Cardiac muscle cell (in vitro differentiated cells and primary cell): Measurements from ENCODE around the gene OTOG. TPM values are rescaled to one million over a fixed set of nuclear protein-coding genes. Genes with fewer than 3 reads are reported as not detected.

Source experiments
- DNase-seq, 2 donors: peaks; one replicate each; pipeline versions ENCODE4 v3.0.0 to v3.0.0-alpha.2; 2010 to 2017; ENCODE audit warnings: low read depth in 1 of 2, low spot score in 1 of 2
- H3K27ac ChIP-seq: fragments of 200-600 bp; sonication (generic); 2 replicates; pipeline ENCODE4 v1.5.1; 2016
- H3K27me3 ChIP-seq: fragments of 200-600 bp; sonication (generic); 2 replicates; pipeline ENCODE4 v1.6.0; 2016; ENCODE audit warnings: control low read depth
- H3K36me3 ChIP-seq: fragments of 200-600 bp; sonication (generic); 2 replicates; pipeline ENCODE4 v1.5.1; 2016; ENCODE audit warnings: control low read depth
- H3K4me1 ChIP-seq: fragments of 200-600 bp; sonication (generic); 2 replicates; pipeline ENCODE4 v1.8.1; 2017; ENCODE audit warnings: low read depth, mild to moderate bottlenecking, mixed run types
- H3K4me3 ChIP-seq: fragments of 200-600 bp; sonication (generic); 2 replicates; pipeline ENCODE4 v1.5.1; 2016; ENCODE audit warnings: mild to moderate bottlenecking
- H3K9me3 ChIP-seq: fragments of 200-600 bp; sonication (generic); 2 replicates; pipeline ENCODE4 v1.5.1; 2017; ENCODE audit warnings: low read depth, mild to moderate bottlenecking, control low read depth
- polyA plus RNA-seq: library from polyadenylated mRNA; unstranded; fragments of >200 nt; fragmentation: Nextera tagmentation; extraction: Ambion mirVana; gene quantifications from 2 replicates; pipeline ENCODE4 v1.2.1, GENCODE V29; 2016
- total RNA-seq: library from RNA; depleted of rRNA; stranded (reverse); fragments of >200 nt; gene quantifications from 2 replicates; pipeline ENCODE4 v1.2.3, GENCODE V29; 2016
- TF ChIP-seq, protein P1 (sequence below): IDR thresholded peaks from 2 replicates; pipeline ENCODE4 v1.5.1; 2012; ENCODE audit warnings: low read depth, mild to moderate bottlenecking, low read length

Gene OTOG, protein sequence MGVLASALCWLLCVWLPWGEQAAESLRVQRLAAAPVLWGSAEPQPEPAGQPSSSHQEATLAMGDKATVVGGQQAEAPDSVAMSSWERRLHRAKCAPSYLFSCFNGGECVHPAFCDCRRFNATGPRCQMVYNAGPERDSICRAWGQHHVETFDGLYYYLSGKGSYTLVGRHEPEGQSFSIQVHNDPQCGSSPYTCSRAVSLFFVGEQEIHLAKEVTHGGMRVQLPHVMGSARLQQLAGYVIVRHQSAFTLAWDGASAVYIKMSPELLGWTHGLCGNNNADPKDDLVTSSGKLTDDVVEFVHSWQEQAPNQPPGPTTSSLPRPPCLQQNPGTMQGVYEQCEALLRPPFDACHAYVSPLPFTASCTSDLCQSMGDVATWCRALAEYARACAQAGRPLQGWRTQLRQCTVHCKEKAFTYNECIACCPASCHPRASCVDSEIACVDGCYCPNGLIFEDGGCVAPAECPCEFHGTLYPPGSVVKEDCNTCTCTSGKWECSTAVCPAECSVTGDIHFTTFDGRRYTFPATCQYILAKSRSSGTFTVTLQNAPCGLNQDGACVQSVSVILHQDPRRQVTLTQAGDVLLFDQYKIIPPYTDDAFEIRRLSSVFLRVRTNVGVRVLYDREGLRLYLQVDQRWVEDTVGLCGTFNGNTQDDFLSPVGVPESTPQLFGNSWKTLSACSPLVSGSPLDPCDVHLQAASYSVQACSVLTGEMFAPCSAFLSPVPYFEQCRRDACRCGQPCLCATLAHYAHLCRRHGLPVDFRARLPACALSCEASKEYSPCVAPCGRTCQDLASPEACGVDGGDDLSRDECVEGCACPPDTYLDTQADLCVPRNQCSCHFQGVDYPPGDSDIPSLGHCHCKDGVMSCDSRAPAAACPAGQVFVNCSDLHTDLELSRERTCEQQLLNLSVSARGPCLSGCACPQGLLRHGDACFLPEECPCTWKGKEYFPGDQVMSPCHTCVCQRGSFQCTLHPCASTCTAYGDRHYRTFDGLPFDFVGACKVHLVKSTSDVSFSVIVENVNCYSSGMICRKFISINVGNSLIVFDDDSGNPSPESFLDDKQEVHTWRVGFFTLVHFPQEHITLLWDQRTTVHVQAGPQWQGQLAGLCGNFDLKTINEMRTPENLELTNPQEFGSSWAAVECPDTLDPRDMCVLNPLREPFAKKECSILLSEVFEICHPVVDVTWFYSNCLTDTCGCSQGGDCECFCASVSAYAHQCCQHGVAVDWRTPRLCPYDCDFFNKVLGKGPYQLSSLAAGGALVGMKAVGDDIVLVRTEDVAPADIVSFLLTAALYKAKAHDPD (N-terminal part only)
- total RNA-seq (0.14 and 0.15 TPM in 2 replicates), polyA plus RNA-seq (0.49 TPM in 1 of 2 replicates, not detected in the other)

DNA sequence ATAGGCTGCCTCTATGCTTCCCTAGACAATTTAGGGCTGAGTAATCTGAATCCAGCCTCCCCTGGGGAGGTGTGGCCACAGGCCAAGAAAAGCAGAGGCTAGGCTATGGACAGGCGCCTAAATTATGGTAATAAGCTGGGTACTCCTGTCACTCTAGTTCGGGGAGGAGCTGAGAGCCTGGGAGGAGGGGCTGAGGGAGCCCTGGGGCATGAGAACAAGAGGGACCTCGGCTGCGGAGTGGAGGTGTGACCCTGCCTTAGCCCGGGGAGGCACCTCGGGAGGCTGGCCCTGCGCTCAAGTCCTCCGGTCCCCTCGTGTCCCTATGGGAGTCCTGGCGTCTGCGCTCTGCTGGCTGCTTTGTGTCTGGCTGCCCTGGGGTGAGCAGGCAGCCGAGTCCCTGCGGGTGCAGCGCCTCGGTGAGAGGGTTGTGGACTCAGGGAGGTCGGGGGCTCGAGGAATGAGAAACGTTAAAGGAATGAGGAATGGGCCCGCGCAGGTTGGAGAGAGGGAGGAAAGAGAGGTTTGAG is at the start of gene OTOG:
TSS of gene OTOG (plus strand) at position 209 of the 527 bp plus-strand sequence. CDS start at position 323, 114 bp downstream.
- H3K4me1 ChIP-seq = no peaks in the 10 kb centered on the region
- peaks cover 9% of the 10 kb centered on the region for H3K27me3 ChIP-seq
- DNase-seq = peak; percentile 37 to 63
- H3K36me3 ChIP-seq = no peaks in the 10 kb centered on the region
- no peak within 1 kb of the TSS for H3K4me3 ChIP-seq
- no peak within 1 kb of the TSS for H3K27ac ChIP-seq
- no peaks in the 10 kb centered on the region for H3K9me3 ChIP-seq
- TF ChIP-seq, protein P1, sequence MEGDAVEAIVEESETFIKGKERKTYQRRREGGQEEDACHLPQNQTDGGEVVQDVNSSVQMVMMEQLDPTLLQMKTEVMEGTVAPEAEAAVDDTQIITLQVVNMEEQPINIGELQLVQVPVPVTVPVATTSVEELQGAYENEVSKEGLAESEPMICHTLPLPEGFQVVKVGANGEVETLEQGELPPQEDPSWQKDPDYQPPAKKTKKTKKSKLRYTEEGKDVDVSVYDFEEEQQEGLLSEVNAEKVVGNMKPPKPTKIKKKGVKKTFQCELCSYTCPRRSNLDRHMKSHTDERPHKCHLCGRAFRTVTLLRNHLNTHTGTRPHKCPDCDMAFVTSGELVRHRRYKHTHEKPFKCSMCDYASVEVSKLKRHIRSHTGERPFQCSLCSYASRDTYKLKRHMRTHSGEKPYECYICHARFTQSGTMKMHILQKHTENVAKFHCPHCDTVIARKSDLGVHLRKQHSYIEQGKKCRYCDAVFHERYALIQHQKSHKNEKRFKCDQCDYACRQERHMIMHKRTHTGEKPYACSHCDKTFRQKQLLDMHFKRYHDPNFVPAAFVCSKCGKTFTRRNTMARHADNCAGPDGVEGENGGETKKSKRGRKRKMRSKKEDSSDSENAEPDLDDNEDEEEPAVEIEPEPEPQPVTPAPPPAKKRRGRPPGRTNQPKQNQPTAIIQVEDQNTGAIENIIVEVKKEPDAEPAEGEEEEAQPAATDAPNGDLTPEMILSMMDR = no peak

DNA sequence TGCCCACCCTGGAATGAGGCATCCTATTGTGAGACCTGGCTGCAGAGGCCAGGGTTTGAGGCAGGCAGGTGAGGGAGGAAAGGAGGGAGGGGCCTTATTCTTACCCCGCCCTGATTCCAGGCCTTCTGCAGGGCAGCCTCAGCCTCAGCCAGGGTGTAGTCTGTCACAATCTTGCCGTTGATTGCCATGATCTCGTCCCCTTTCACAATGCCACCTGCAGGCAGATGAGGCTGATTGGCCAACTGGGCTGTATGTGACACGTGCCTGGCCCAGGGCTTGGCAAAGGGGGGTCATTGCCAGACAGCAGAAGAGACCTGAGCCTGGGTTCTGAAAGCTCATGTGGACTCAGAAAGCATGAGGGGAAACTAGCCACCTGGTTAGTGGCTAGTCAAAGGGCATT is 49.0 kb upstream of the OTOG start:
- DNase-seq = no peak
- Histone ChIP-seq H3K36me3 (no peaks in the 10 kb centered on the region), H3K4me3 (no peak overlapping the region), H3K4me1 (no peaks in the 10 kb centered on the region), H3K9me3 (no peaks in the 10 kb centered on the region), H3K27me3 (peaks cover 6% of the 10 kb centered on the region), H3K27ac (no peak overlapping the region)
- TF ChIP-seq, protein P1 = no peak

DNA sequence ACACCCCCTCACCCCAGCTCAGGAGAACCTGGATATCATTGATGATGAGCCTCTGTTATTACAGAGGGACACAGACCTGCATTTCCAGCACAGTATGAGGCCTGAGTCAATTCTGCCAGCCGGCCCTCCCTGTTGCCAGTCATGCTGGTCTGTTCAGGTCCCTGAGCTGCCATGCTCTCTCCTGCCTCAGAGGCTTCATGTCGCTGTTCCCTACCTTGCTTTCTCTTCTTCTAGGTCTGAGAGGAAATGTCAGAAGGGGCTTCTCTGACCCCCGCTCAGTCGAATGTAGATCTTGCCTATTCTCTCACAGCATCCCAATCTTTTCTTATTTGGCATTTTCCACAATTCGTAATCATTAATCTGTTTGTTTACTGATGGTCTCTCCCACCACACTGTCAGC is 48.6 kb upstream of the OTOG start:
- peaks cover 6% of the 10 kb centered on the region for H3K27me3 ChIP-seq

GRCh38 chr11:17500673-17501072 is 46.4 kb upstream of the OTOG start:
- Histone ChIP-seq H3K27ac (no peak overlapping the region), H3K4me3 (no peak overlapping the region), H3K27me3 (peaks cover under 1% of the 10 kb centered on the region), H3K9me3 (no peaks in the 10 kb centered on the region), H3K36me3 (no peaks in the 10 kb centered on the region), H3K4me1 (no peaks in the 10 kb centered on the region)
- TF ChIP-seq, protein P1 = no peak
- no peak for DNase-seq

More for the DNA sequence above, 48.6 kb upstream of the OTOG start:
- no peak overlapping the region for H3K4me3 ChIP-seq
- DNase-seq = peak in 1 of 2 donors; percentile 32
- H3K9me3 ChIP-seq = no peaks in the 10 kb centered on the region
- no peak overlapping the region for H3K27ac ChIP-seq
- TF ChIP-seq, protein P1 = peak; percentile 26
- H3K4me1 ChIP-seq = no peaks in the 10 kb centered on the region
- no peaks in the 10 kb centered on the region for H3K36me3 ChIP-seq

DNA sequence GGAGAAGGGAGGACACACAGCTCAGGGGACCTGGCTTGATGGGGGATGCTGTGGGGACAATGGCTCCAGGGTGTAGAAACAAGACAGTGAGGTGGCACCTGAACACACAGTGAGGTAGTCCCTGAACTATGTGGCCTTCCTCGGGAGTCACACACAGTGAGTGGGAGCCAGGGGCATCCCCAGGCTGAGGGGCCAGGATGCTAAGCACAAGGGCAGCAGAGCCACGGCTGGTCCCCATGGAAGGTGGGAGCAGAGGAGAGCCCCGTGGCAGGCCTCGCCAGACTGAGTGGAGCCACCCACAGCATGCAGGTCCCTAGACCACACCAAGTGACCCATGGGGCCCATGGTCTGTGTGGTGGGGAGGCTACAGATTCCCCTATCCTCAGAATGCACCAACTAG is 44.4 kb upstream of the OTOG start:
- Histone ChIP-seq H3K36me3 (no peaks in the 10 kb centered on the region), H3K27ac (no peak overlapping the region), H3K4me1 (no peaks in the 10 kb centered on the region), H3K9me3 (no peaks in the 10 kb centered on the region), H3K4me3 (no peak overlapping the region), H3K27me3 (no peaks in the 10 kb centered on the region)
- TF ChIP-seq, protein P1 = no peak
- no peak for DNase-seq
